DOHH2 (cell line): ENCODE data around the gene PSMC4.
A peak's percentile ranks its signal among the peaks of the same experiment; 100 is the strongest.

Experiments used
- H3F3A ChIP-seq: fragments of 200-600 bp; sonication (generic), shearing (Covaris generic); 2 replicates; pipeline ENCODE4 v1.6.0; 2016; ENCODE audit warnings: antibody characterized with exemption, mild to moderate bottlenecking; ENCODE audit not compliant: control insufficient read depth, insufficient read depth
- H3K27ac ChIP-seq: fragments of 200-600 bp; sonication (generic); 2 replicates; pipeline ENCODE4 v1.5.1; 2014; ENCODE audit warnings: low read depth, mild to moderate bottlenecking, low read length, moderate library complexity
- H3K27me3 ChIP-seq: fragments of 200-600 bp; sonication (generic); 2 replicates; pipeline ENCODE4 v1.6.1; 2014; ENCODE audit warnings: mild to moderate bottlenecking, low read length, mixed read lengths; ENCODE audit not compliant: control insufficient read depth
- H3K36me3 ChIP-seq: fragments of 200-600 bp; sonication (generic); 2 replicates; pipeline ENCODE4 v1.6.1; 2014; ENCODE audit warnings: mild to moderate bottlenecking, low read length, moderate library complexity, mixed read lengths; ENCODE audit not compliant: control insufficient read depth
- H3K4me1 ChIP-seq: fragments of 200-600 bp; sonication (generic); 2 replicates; pipeline ENCODE4 v1.6.1; 2014; ENCODE audit warnings: mild to moderate bottlenecking, low read length, mixed read lengths; ENCODE audit not compliant: control insufficient read depth
- H3K4me2 ChIP-seq: fragments of 200-600 bp; sonication (generic); 2 replicates; pipeline ENCODE4 v1.6.0; 2014; ENCODE audit warnings: mild to moderate bottlenecking, low read length, moderate library complexity
- H3K4me3 ChIP-seq: fragments of 200-600 bp; sonication (generic); 2 replicates; pipeline ENCODE4 v1.5.1; 2014; ENCODE audit warnings: mild to moderate bottlenecking, low read length, mixed read lengths
- H3K79me2 ChIP-seq: fragments of 200-600 bp; sonication (generic); 2 replicates; pipeline ENCODE4 v1.6.1; 2014; ENCODE audit warnings: mild to moderate bottlenecking, low read length, mixed read lengths; ENCODE audit not compliant: control insufficient read depth
- H3K9me2 ChIP-seq: fragments of 200-600 bp; sonication (generic); replicated peaks from 2 replicates; pipeline ENCODE4 v1.6.1; 2014; ENCODE audit warnings: mild to moderate bottlenecking, low read length, mixed read lengths; ENCODE audit not compliant: control insufficient read depth
- H3K9me3 ChIP-seq: fragments of 200-600 bp; sonication (generic); 2 replicates; pipeline ENCODE4 v1.6.1; 2014; ENCODE audit warnings: antibody characterized with exemption, low read length, mixed read lengths; ENCODE audit not compliant: control insufficient read depth, insufficient read depth
- H4K20me1 ChIP-seq: fragments of 200-600 bp; sonication (generic); 2 replicates; pipeline ENCODE4 v1.6.0; 2014; ENCODE audit warnings: low read depth, mild to moderate bottlenecking, antibody characterized with exemption, low read length, moderate library complexity; ENCODE audit not compliant: control insufficient read depth, insufficient read depth
- CTCF ChIP-seq: fragments of 200-600 bp; sonication (generic); IDR thresholded peaks from one replicate; pipeline ENCODE4 v1.5.1; 2014; ENCODE audit warnings: antibody characterized with exemption, mild to moderate bottlenecking, low read depth, low read length; ENCODE audit not compliant: poor library complexity, severe bottlenecking
- EZH2phosphoT487 ChIP-seq: fragments of 200-600 bp; sonication (generic); IDR thresholded peaks from 2 replicates; pipeline ENCODE4 v1.6.1; 2017; ENCODE audit warnings: borderline replicate concordance, mild to moderate bottlenecking, antibody characterized with exemption, low read length, moderate library complexity, mixed read lengths

PSMC4 gene

GRCh38 chr19:39970675-39971379 is at the start of gene PSMC4:
Gene PSMC4 (plus strand): TSS chr19:39971165. CDS start chr19:39971203, 38 bp downstream.
- Histone ChIP-seq H3K27me3 (no peaks in the 10 kb centered on the region), H3K9me3 (no peaks in the 10 kb centered on the region), H3K79me2 (peaks cover 29% of the 10 kb centered on the region), H4K20me1 (no peaks in the 10 kb centered on the region), H3K4me3 (peak within 1 kb of the TSS; percentile 92), H3K27ac (peak within 1 kb of the TSS; percentile 62), H3K36me3 (peaks cover 40% of the 10 kb centered on the region), H3K4me1 (peaks cover 24% of the 10 kb centered on the region), H3F3A (no peaks in the 10 kb centered on the region), H3K4me2 (peak within 1 kb of the TSS; percentile 95), H3K9me2 (no peaks in the 10 kb centered on the region)
- peak; percentile 93 for TF ChIP-seq CTCF
- no peak for TF ChIP-seq EZH2phosphoT487

- Histone ChIP-seq H3F3A (no peaks in the 10 kb centered on the region), H3K9me3 (no peaks in the 10 kb centered on the region), H3K27me3 (no peaks in the 10 kb centered on the region), H3K4me2 (no peak overlapping the region), H3K4me3 (no peak overlapping the region), H3K27ac (no peak overlapping the region), H4K20me1 (no peaks in the 10 kb centered on the region), H3K4me1 (no peaks in the 10 kb centered on the region), H3K79me2 (no peaks in the 10 kb centered on the region), H3K9me2 (no peaks in the 10 kb centered on the region), H3K36me3 (no peaks in the 10 kb centered on the region)
- TF ChIP-seq EZH2phosphoT487 (no peak), CTCF (no peak)
These were observed 47.1 kb upstream of the PSMC4 start for GRCh38 chr19:39923862-39924261.

GRCh38 chr19:39924389-39924788 is 46.6 kb upstream of the PSMC4 start:
- Histone ChIP-seq H3K9me2 (no peaks in the 10 kb centered on the region), H3K27me3 (no peaks in the 10 kb centered on the region), H3K9me3 (no peaks in the 10 kb centered on the region), H3K4me2 (no peak overlapping the region), H3K27ac (no peak overlapping the region), H3K36me3 (no peaks in the 10 kb centered on the region), H4K20me1 (no peaks in the 10 kb centered on the region), H3K4me3 (no peak overlapping the region), H3K79me2 (no peaks in the 10 kb centered on the region), H3K4me1 (no peaks in the 10 kb centered on the region), H3F3A (no peaks in the 10 kb centered on the region)
- TF ChIP-seq EZH2phosphoT487 (no peak), CTCF (no peak)

GRCh38 chr19:39924952-39925351 is 46.0 kb upstream of the PSMC4 start:
- no peaks in the 10 kb centered on the region for H3K36me3 ChIP-seq

More at GRCh38 chr19:39924952-39925351, 46.0 kb upstream of the PSMC4 start:
- no peaks in the 10 kb centered on the region for H3K9me2 ChIP-seq
- H4K20me1 ChIP-seq: no peaks in the 10 kb centered on the region
- H3F3A ChIP-seq: no peaks in the 10 kb centered on the region
- H3K27me3 ChIP-seq: no peaks in the 10 kb centered on the region
- H3K9me3 ChIP-seq: no peaks in the 10 kb centered on the region
- H3K4me2 ChIP-seq: no peak overlapping the region
- no peaks in the 10 kb centered on the region for H3K4me1 ChIP-seq
- no peak overlapping the region for H3K27ac ChIP-seq
- no peak overlapping the region for H3K4me3 ChIP-seq
- H3K79me2 ChIP-seq: no peaks in the 10 kb centered on the region
- TF ChIP-seq CTCF (no peak), EZH2phosphoT487 (no peak)
